ENCODE data around the gene TSPAN4.

TSPAN4 gene

GRCh38 chr11:797296-798092, 45.2 kb upstream of the TSPAN4 start (continued):
- peak; percentile 98 for TF ChIP-seq ZNF398 (tag by site-specific recombination; IDR thresholded peaks at IDR 0.05)
- 0 out of 2 replicates have a peak, but pooled peaks have one; percentile 28 for TF ChIP-seq ZNF335 (tag by site-specific recombination; conservative IDR thresholded peaks at IDR 0.05)
- TF ChIP-seq ZNF843 (tag by site-specific recombination; IDR thresholded peaks at IDR 0.05): no peak
- TF ChIP-seq ZNF362 (tag by site-specific recombination; IDR thresholded peaks at IDR 0.05): no peak
- TF ChIP-seq TSHZ1 (tag by site-specific recombination; IDR thresholded peaks at IDR 0.05; ENCODE audit: borderline replicate concordance): no peak
- TF ChIP-seq ZNF274 (IDR thresholded peaks at IDR 0.05; ENCODE audit: low read length): no peak
- TF ChIP-seq ZNF274 (tag by site-specific recombination; IDR thresholded peaks at IDR 0.05; ENCODE audit: borderline replicate concordance): no peak
- TF ChIP-seq ZNF202 (tag by site-specific recombination; IDR thresholded peaks at IDR 0.05; ENCODE audit: borderline replicate concordance): no peak
- TF ChIP-seq ZNF654 (tag by site-specific recombination; IDR thresholded peaks at IDR 0.05; ENCODE audit: low read depth): no peak
- TF ChIP-seq GLIS2 (tag by site-specific recombination; IDR thresholded peaks at IDR 0.05): peak; percentile 91
- no peak for TF ChIP-seq ZNF140 (tag by site-specific recombination; IDR thresholded peaks at IDR 0.05)
- TF ChIP-seq ZNF747 (tag by site-specific recombination; IDR thresholded peaks at IDR 0.05): no peak
- TF ChIP-seq GFI1B (tag by site-specific recombination; IDR thresholded peaks at IDR 0.05): no peak
- peak; percentile 51; the same call in 1 of the 2 replicates for TF ChIP-seq ZXDB (tag by site-specific recombination; IDR thresholded peaks at IDR 0.05)
- no peak for TF ChIP-seq ZNF311 (tag by site-specific recombination; IDR thresholded peaks at IDR 0.05; ENCODE audit: borderline replicate concordance)
- no peak for TF ChIP-seq ZNF514 (tag by site-specific recombination; IDR thresholded peaks at IDR 0.05)
- TF ChIP-seq FEZF1 (tag by site-specific recombination; IDR thresholded peaks at IDR 0.05): no peak
- no peak; the same call in 1 of the 2 replicates for TF ChIP-seq ATF2 (tag by site-specific recombination; IDR thresholded peaks at IDR 0.05; ENCODE audit: low read depth)
- TF ChIP-seq ZIC2 (tag by site-specific recombination; IDR thresholded peaks at IDR 0.05): peak; percentile 89
- TF ChIP-seq ZSCAN23 (tag by site-specific recombination; IDR thresholded peaks at IDR 0.05): no peak
- no peak for TF ChIP-seq ZNF23 (tag by site-specific recombination; IDR thresholded peaks at IDR 0.05; ENCODE audit: borderline replicate concordance)
- no peak for TF ChIP-seq GLI2 (tag by site-specific recombination; IDR thresholded peaks at IDR 0.05; ENCODE audit: borderline replicate concordance, low read depth)
- no peak for TF ChIP-seq WT1 (tag by site-specific recombination; IDR thresholded peaks at IDR 0.05)
- peak; percentile 53; the same call in 1 of the 2 replicates for TF ChIP-seq BCL11A (tag by site-specific recombination; IDR thresholded peaks at IDR 0.05; ENCODE audit: low read depth)
- TF ChIP-seq ZNF354C (tag by site-specific recombination; IDR thresholded peaks at IDR 0.05; ENCODE audit: borderline replicate concordance, low read depth): no peak
- TF ChIP-seq ZNF24 (tag by site-specific recombination; IDR thresholded peaks at IDR 0.05): no peak; the same call in 1 of the 2 replicates
- TF ChIP-seq KLF17 (tag by site-specific recombination; IDR thresholded peaks at IDR 0.05): no peak
- TF ChIP-seq ZFP69B (tag by site-specific recombination; IDR thresholded peaks at IDR 0.05): no peak
- TF ChIP-seq ZNF701 (tag by site-specific recombination; IDR thresholded peaks at IDR 0.05): no peak
- TF ChIP-seq ZNF302 (tag by site-specific recombination; IDR thresholded peaks at IDR 0.05; ENCODE audit: low read depth): no peak
- no peak; the same call in 1 of the 2 replicates for TF ChIP-seq ZNF2 (tag by site-specific recombination; IDR thresholded peaks at IDR 0.05)
- TF ChIP-seq SALL2 (tag by site-specific recombination; IDR thresholded peaks at IDR 0.05; ENCODE audit: borderline replicate concordance): no peak

Data from HEK293 (cell line).